ENCODE measurements around the gene KIF12.

Gene KIF12

DNA sequence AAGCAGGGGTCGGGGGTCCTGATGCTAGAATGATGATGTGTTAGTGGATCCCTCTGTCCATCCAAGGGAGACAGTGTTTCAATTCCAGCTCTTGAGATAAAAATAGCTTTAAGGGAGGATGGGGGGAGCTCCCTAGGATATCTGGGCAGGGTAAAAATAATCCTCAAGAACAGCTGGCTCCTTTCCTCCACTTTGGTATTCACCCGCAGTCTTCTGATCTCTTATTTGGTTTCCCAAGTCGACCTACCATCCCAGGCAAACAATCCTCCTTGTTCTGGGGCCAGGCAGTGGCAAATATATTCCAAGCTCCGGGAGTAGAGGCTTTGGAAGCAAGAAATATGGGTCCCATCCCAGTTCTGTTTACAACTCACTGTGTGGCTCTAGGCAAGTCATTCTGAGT, 41.8 kb upstream of the KIF12 start:
- Histone ChIP-seq H2BK12ac (ENCODE audit: low read length in 2 of 2) (no peak overlapping the region), H2AFZ (ENCODE audit: low read depth, low read length) (no peak overlapping the region), H3K27me3 (ENCODE audit: control insufficient read depth in 1 of 2, insufficient read depth in 1 of 2, low read length in 2 of 2) (peaks cover 28 to 60% of the 10 kb centered on the region in 2 experiments), H3K4ac (ENCODE audit: low read depth in 1 of 2, low read length in 2 of 2) (no peak overlapping the region), H2BK120ac (ENCODE audit: low read depth, low read length) (no peak overlapping the region), H4K8ac (ENCODE audit: low read length) (no peak overlapping the region), H3K9ac (ENCODE audit: low read length) (no peak overlapping the region), H2BK15ac (ENCODE audit: low read depth, poor library complexity, severe bottlenecking) (no peak overlapping the region), H3K4me2 (ENCODE audit: low read length, poor library complexity, severe bottlenecking) (no peak overlapping the region), H3K79me1 (replicated peaks; ENCODE audit: low read length, poor library complexity, severe bottlenecking) (no peaks in the 10 kb centered on the region), H3K18ac (ENCODE audit: low read depth in 1 of 2, low read length in 2 of 2) (no peak overlapping the region), H3K36me3 (ENCODE audit: control insufficient read depth in 1 of 2, insufficient read depth in 2 of 2, low read depth in 1 of 2, low read length in 2 of 2) (no peaks in the 10 kb centered on the region), H4K91ac (ENCODE audit: low read length) (no peak overlapping the region), H2BK5ac (ENCODE audit: low read depth, low read length, poor library complexity, severe bottlenecking) (no peak overlapping the region), H2AK5ac (ENCODE audit: low read length, severe bottlenecking) (no peak overlapping the region), H3K4me3 (ENCODE audit: insufficient read depth in 1 of 2, low read depth in 1 of 2, low read length in 2 of 2) (no peak overlapping the region), H3K9me3 (ENCODE audit: control insufficient read depth, low read length) (no peaks in the 10 kb centered on the region), H3K4me1 (ENCODE audit: control insufficient read depth, insufficient read depth, low read depth, low read length) (peaks cover 2% of the 10 kb centered on the region), H3K14ac (ENCODE audit: low read length in 2 of 2) (no peak overlapping the region), H3K23ac (ENCODE audit: low read length in 2 of 2) (no peak overlapping the region), H3K27ac (ENCODE audit: low read length, poor library complexity, severe bottlenecking) (no peak overlapping the region)
- DNase-seq: no peak
- 67% methylated on average over 4 of the region's 4 CpGs for WGBS

DNA sequence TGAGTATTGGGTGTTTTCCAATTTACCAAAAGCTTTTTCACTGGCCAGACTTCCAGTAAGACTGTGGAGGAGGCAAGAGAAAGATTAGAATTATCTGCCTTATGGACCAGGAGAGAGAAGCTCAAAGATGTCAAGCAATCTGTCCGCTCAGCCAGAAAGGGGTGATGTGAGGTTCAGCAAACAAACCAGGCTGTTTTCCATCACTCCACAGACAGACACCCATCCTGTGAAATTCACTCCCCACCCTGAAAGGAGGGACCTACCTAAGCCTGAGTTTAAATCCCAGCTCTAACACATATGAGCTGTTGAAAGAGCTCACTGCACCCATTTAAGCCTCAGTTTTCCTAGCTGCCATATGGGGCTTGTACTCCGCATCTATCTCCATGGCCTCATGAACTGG, 41.3 kb upstream of the KIF12 start:
- Histone ChIP-seq H2BK12ac (ENCODE audit: low read length in 2 of 2) (no peak overlapping the region), H3K27ac (ENCODE audit: low read length, poor library complexity, severe bottlenecking) (no peak overlapping the region), H3K9ac (ENCODE audit: low read length) (no peak overlapping the region), H2AFZ (ENCODE audit: low read depth, low read length) (no peak overlapping the region), H4K8ac (ENCODE audit: low read length) (no peak overlapping the region), H2BK15ac (ENCODE audit: low read depth, poor library complexity, severe bottlenecking) (no peak overlapping the region), H3K36me3 (ENCODE audit: control insufficient read depth in 1 of 2, insufficient read depth in 2 of 2, low read depth in 1 of 2, low read length in 2 of 2) (no peaks in the 10 kb centered on the region), H3K4me2 (ENCODE audit: low read length, poor library complexity, severe bottlenecking) (no peak overlapping the region), H3K4me1 (ENCODE audit: control insufficient read depth, insufficient read depth, low read depth, low read length) (peaks cover 2% of the 10 kb centered on the region), H2BK5ac (ENCODE audit: low read depth, low read length, poor library complexity, severe bottlenecking) (no peak overlapping the region), H2AK5ac (ENCODE audit: low read length, severe bottlenecking) (no peak overlapping the region), H3K79me1 (replicated peaks; ENCODE audit: low read length, poor library complexity, severe bottlenecking) (no peaks in the 10 kb centered on the region), H3K27me3 (ENCODE audit: control insufficient read depth in 1 of 2, insufficient read depth in 1 of 2, low read length in 2 of 2) (peaks cover 31 to 62% of the 10 kb centered on the region in 2 experiments), H3K23ac (ENCODE audit: low read length in 2 of 2) (no peak overlapping the region), H3K4me3 (ENCODE audit: insufficient read depth in 1 of 2, low read depth in 1 of 2, low read length in 2 of 2) (no peak overlapping the region), H3K4ac (ENCODE audit: low read depth in 1 of 2, low read length in 2 of 2) (no peak overlapping the region), H4K91ac (ENCODE audit: low read length) (no peak overlapping the region), H3K9me3 (ENCODE audit: control insufficient read depth, low read length) (no peaks in the 10 kb centered on the region), H3K18ac (ENCODE audit: low read depth in 1 of 2, low read length in 2 of 2) (no peak overlapping the region), H3K14ac (ENCODE audit: low read length in 2 of 2) (no peak overlapping the region), H2BK120ac (ENCODE audit: low read depth, low read length) (no peak overlapping the region)
- 95% methylated on average over 2 of the region's 2 CpGs for WGBS
- no peak for DNase-seq

DNA sequence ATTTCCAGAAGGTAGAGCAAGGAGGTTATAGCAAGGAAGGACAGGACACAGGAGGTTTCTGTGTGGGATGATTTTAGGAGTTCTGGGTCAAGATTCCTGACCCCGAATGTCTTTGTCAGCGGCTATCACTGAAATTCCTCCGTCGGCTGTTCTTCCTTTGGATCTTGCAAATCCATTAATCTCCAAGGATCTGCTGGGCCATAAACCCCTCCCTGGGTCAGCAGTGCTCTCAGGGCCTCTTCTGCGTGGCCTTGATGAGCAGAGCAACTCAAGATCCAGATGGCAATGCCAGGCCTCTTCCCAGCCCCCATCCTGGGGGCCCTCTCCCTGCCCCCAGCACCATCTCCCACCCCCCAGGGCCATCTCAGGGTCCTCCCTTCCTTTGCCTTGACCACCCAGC, 40.0 kb upstream of the KIF12 start:
- Histone ChIP-seq H3K4me3 (ENCODE audit: insufficient read depth in 1 of 2, low read depth in 1 of 2, low read length in 2 of 2) (no peak overlapping the region), H2AFZ (ENCODE audit: low read depth, low read length) (no peak overlapping the region), H2BK12ac (ENCODE audit: low read length in 2 of 2) (no peak overlapping the region), H3K23ac (ENCODE audit: low read length in 2 of 2) (no peak overlapping the region), H3K18ac (ENCODE audit: low read depth in 1 of 2, low read length in 2 of 2) (no peak overlapping the region), H3K4ac (ENCODE audit: low read depth in 1 of 2, low read length in 2 of 2) (no peak overlapping the region), H3K4me1 (ENCODE audit: control insufficient read depth, insufficient read depth, low read depth, low read length) (peaks cover 6% of the 10 kb centered on the region), H4K91ac (ENCODE audit: low read length) (no peak overlapping the region), H3K9me3 (ENCODE audit: control insufficient read depth, low read length) (no peaks in the 10 kb centered on the region), H3K4me2 (ENCODE audit: low read length, poor library complexity, severe bottlenecking) (no peak overlapping the region), H2AK5ac (ENCODE audit: low read length, severe bottlenecking) (no peak overlapping the region), H3K36me3 (ENCODE audit: control insufficient read depth in 1 of 2, insufficient read depth in 2 of 2, low read depth in 1 of 2, low read length in 2 of 2) (no peaks in the 10 kb centered on the region), H3K27ac (ENCODE audit: low read length, poor library complexity, severe bottlenecking) (no peak overlapping the region), H3K9ac (ENCODE audit: low read length) (no peak overlapping the region), H3K14ac (ENCODE audit: low read length in 2 of 2) (no peak overlapping the region), H2BK15ac (ENCODE audit: low read depth, poor library complexity, severe bottlenecking) (no peak overlapping the region), H3K27me3 (ENCODE audit: control insufficient read depth in 1 of 2, insufficient read depth in 1 of 2, low read length in 2 of 2) (peaks cover 31 to 54% of the 10 kb centered on the region in 2 experiments), H4K8ac (ENCODE audit: low read length) (no peak overlapping the region), H2BK120ac (ENCODE audit: low read depth, low read length) (no peak overlapping the region), H2BK5ac (ENCODE audit: low read depth, low read length, poor library complexity, severe bottlenecking) (no peak overlapping the region), H3K79me1 (replicated peaks; ENCODE audit: low read length, poor library complexity, severe bottlenecking) (no peaks in the 10 kb centered on the region)
- DNase-seq: no peak
- 43% methylated on average over 5 of the region's 5 CpGs for WGBS

DNA sequence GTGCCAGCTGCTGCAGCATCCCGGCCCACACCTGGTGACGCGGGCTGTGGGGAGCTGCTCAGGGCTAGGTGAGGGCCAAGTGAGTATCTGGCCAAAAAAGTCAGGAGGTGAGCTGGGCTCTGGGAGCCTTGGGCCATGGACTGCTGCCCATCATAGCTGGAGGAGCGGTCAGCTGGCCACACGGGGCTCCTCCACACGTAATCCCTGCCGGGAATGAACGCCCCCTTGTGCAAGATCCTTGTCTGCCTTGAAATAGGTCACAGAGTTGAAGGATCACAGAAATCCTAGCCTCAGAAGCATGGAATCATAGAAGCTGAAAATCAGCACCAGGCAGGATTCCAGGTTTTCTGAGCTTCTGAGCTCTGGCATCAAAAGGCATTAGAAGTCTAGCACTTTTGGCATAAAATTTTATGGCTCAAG, 39.5 kb upstream of the KIF12 start:
- Histone ChIP-seq H3K79me1 (replicated peaks; ENCODE audit: low read length, poor library complexity, severe bottlenecking) (no peaks in the 10 kb centered on the region), H3K4me2 (ENCODE audit: low read length, poor library complexity, severe bottlenecking) (no peak overlapping the region), H4K8ac (ENCODE audit: low read length) (no peak overlapping the region), H2BK120ac (ENCODE audit: low read depth, low read length) (no peak overlapping the region), H2AK5ac (ENCODE audit: low read length, severe bottlenecking) (no peak overlapping the region), H3K4ac (ENCODE audit: low read depth in 1 of 2, low read length in 2 of 2) (no peak overlapping the region), H3K23ac (ENCODE audit: low read length in 2 of 2) (no peak overlapping the region), H3K4me1 (ENCODE audit: control insufficient read depth, insufficient read depth, low read depth, low read length) (peaks cover 9% of the 10 kb centered on the region), H2BK12ac (ENCODE audit: low read length in 2 of 2) (no peak overlapping the region), H2BK5ac (ENCODE audit: low read depth, low read length, poor library complexity, severe bottlenecking) (no peak overlapping the region), H4K91ac (ENCODE audit: low read length) (no peak overlapping the region), H2AFZ (ENCODE audit: low read depth, low read length) (no peak overlapping the region), H3K14ac (ENCODE audit: low read length in 2 of 2) (no peak overlapping the region), H3K18ac (ENCODE audit: low read depth in 1 of 2, low read length in 2 of 2) (no peak overlapping the region), H3K9ac (ENCODE audit: low read length) (no peak overlapping the region), H3K36me3 (ENCODE audit: control insufficient read depth in 1 of 2, insufficient read depth in 2 of 2, low read depth in 1 of 2, low read length in 2 of 2) (no peaks in the 10 kb centered on the region), H3K9me3 (ENCODE audit: control insufficient read depth, low read length) (no peaks in the 10 kb centered on the region), H3K4me3 (ENCODE audit: insufficient read depth in 1 of 2, low read depth in 1 of 2, low read length in 2 of 2) (no peak overlapping the region), H3K27ac (ENCODE audit: low read length, poor library complexity, severe bottlenecking) (no peak overlapping the region), H2BK15ac (ENCODE audit: low read depth, poor library complexity, severe bottlenecking) (no peak overlapping the region), H3K27me3 (ENCODE audit: control insufficient read depth in 1 of 2, insufficient read depth in 1 of 2, low read length in 2 of 2) (peaks cover 31 to 54% of the 10 kb centered on the region in 2 experiments)
- WGBS: 88% methylated on average over 8 of the region's 8 CpGs
- DNase-seq: no peak

All from mesenchymal stem cell (in vitro differentiated cells and primary cell).